Tibial nerve (tissue), 4 donors: ENCODE data around the gene HEATR5B.
"Not testable (repeated sequence)": the region's sequence is repeated elsewhere in the genome, so short reads cannot be mapped to it uniquely, and the experiment has no call there.

ENCODE experiments used
- CTCF ChIP-seq, 5 experiments: fragments of 200-600 bp in 3 of 5; fragments of 450-650 bp in 2 of 5; sonication (generic) in 3 of 5; IDR thresholded peaks; one replicate each; pipeline ENCODE4 v1.5.1; 2016 to 2019; ENCODE audit warnings: antibody characterized with exemption in 5 of 5, mild to moderate bottlenecking in 3 of 5, moderate library complexity in 2 of 5
- EP300 ChIP-seq, 2 donors: sonication (generic); formaldehyde crosslinking; IDR thresholded peaks; one replicate each; pipeline ENCODE4 v1.6.1; 2017; ENCODE audit warnings: antibody characterized with exemption in 2 of 2, mild to moderate bottlenecking in 1 of 2
- POLR2A ChIP-seq, 2 donors: fragments of 450-650 bp; IDR thresholded peaks; one replicate each; pipeline ENCODE4 v1.6.1; 2017; ENCODE audit warnings: antibody characterized with exemption in 2 of 2, mild to moderate bottlenecking in 2 of 2, moderate library complexity in 2 of 2

GRCh38 chr2:36999416-36999815, 84.8 kb downstream of the HEATR5B start:
- not testable (repeated sequence) for TF ChIP-seq POLR2A, CTCF, EP300 (IDR thresholded peaks at IDR 0.05)
